H9 (cell line): Measurements from ENCODE around the gene SENP2. TPM values are rescaled to one million over a fixed set of nuclear protein-coding genes. Genes with fewer than 3 reads are reported as not detected.

Experiments used
- DNase-seq: peaks from one replicate; pipeline ENCODE4 v3.0.0-alpha.2; 2017
- H2AFZ ChIP-seq: one replicate; pipeline ENCODE4 v1.6.1; 2013; ENCODE audit warnings: mild to moderate bottlenecking, low read length, control low read depth, moderate library complexity
- H2AK5ac ChIP-seq: 2 replicates; pipeline ENCODE4 v1.6.1; 2013; ENCODE audit warnings: low read length, control low read depth, mixed read lengths; ENCODE audit not compliant: insufficient read length
- H2BK120ac ChIP-seq: one replicate; pipeline ENCODE4 v1.6.1; 2013; ENCODE audit warnings: low read depth, mild to moderate bottlenecking, low read length, control low read depth, inconsistent platforms; ENCODE audit not compliant: poor library complexity, severe bottlenecking
- H2BK12ac ChIP-seq: 2 replicates; pipeline ENCODE4 v1.6.1; 2013; ENCODE audit warnings: low read length, control low read depth, mixed read lengths, low read depth; ENCODE audit not compliant: insufficient read length
- H2BK15ac ChIP-seq: 2 replicates; pipeline ENCODE4 v1.6.1; 2013; ENCODE audit warnings: low read depth, low read length, control low read depth
- H2BK20ac ChIP-seq: one replicate; pipeline ENCODE4 v1.6.1; 2013; ENCODE audit warnings: low read depth, mild to moderate bottlenecking, low read length, control low read depth, inconsistent platforms; ENCODE audit not compliant: poor library complexity, severe bottlenecking
- H2BK5ac ChIP-seq: 2 replicates; pipeline ENCODE4 v1.6.1; 2013; ENCODE audit warnings: low read length, control low read depth, mixed read lengths; ENCODE audit not compliant: insufficient read length
- H3K14ac ChIP-seq: 2 replicates; pipeline ENCODE4 v1.6.1; 2013; ENCODE audit warnings: low read length, control low read depth; ENCODE audit not compliant: insufficient read depth
- H3K18ac ChIP-seq: 2 replicates; pipeline ENCODE4 v1.6.1; 2013; ENCODE audit warnings: low read depth, mild to moderate bottlenecking, mixed read lengths, low read length, control low read depth; ENCODE audit not compliant: insufficient read length
- H3K23ac ChIP-seq: 2 replicates; pipeline ENCODE4 v1.6.1; 2013; ENCODE audit warnings: low read length, control low read depth, mixed read lengths, low read depth; ENCODE audit not compliant: insufficient read length
- H3K23me2 ChIP-seq: 2 replicates; pipeline ENCODE4 v1.6.1; 2013; ENCODE audit warnings: low read depth, mild to moderate bottlenecking, mixed read lengths, low read length, control low read depth; ENCODE audit not compliant: insufficient read length, poor library complexity, severe bottlenecking
- H3K27ac ChIP-seq: 2 replicates; pipeline ENCODE4 v1.5.1; 2013; ENCODE audit warnings: low read length, control low read depth, mixed read lengths, low read depth; ENCODE audit not compliant: insufficient read length
- H3K27me3 ChIP-seq: 2 replicates; pipeline ENCODE4 v1.6.1; 2013; ENCODE audit warnings: low read length, control low read depth, inconsistent platforms; ENCODE audit not compliant: insufficient read depth
- H3K4ac ChIP-seq: 2 replicates; pipeline ENCODE4 v1.6.1; 2013; ENCODE audit warnings: low read depth, mild to moderate bottlenecking, control low read depth, inconsistent platforms, low read length, moderate library complexity
- H3K4me1 ChIP-seq: 2 replicates; pipeline ENCODE4 v1.6.1; 2013; ENCODE audit warnings: low read length, control low read depth, inconsistent platforms; ENCODE audit not compliant: insufficient read depth
- H3K4me2 ChIP-seq: 2 replicates; pipeline ENCODE4 v1.6.1; 2013; ENCODE audit warnings: low read length, control low read depth, mixed read lengths; ENCODE audit not compliant: insufficient read length, insufficient read depth
- H3K56ac ChIP-seq: 2 replicates; pipeline ENCODE4 v1.6.1; 2013; ENCODE audit warnings: low read depth, mild to moderate bottlenecking, mixed read lengths, low read length, control low read depth; ENCODE audit not compliant: insufficient read length
- H3K79me1 ChIP-seq: 2 replicates; pipeline ENCODE4 v1.6.1; 2013; ENCODE audit warnings: low read depth, mild to moderate bottlenecking, moderate library complexity, low read length, control low read depth, inconsistent platforms; ENCODE audit not compliant: insufficient read depth, poor library complexity, severe bottlenecking
- H3K79me2 ChIP-seq: 2 replicates; pipeline ENCODE4 v1.6.1; 2013; ENCODE audit warnings: low read length, control low read depth, inconsistent platforms; ENCODE audit not compliant: insufficient read depth
- H3K9ac ChIP-seq: 2 replicates; pipeline ENCODE4 v1.6.1; 2013; ENCODE audit warnings: low read length, control low read depth, mixed read lengths; ENCODE audit not compliant: insufficient read length; ENCODE audit errors: extremely low read depth
- H3K9me3 ChIP-seq: one replicate; pipeline ENCODE4 v1.6.1; 2013; ENCODE audit warnings: low read depth, low read length, inconsistent platforms; ENCODE audit not compliant: control insufficient read depth
- H3T11ph ChIP-seq: one replicate; pipeline ENCODE4 v1.6.1; 2013; ENCODE audit warnings: mild to moderate bottlenecking, low read length, control low read depth, inconsistent platforms
- H4K20me1 ChIP-seq: one replicate; pipeline ENCODE4 v1.6.1; 2013; ENCODE audit not compliant: control insufficient read depth, insufficient read length, insufficient read depth
- H4K5ac ChIP-seq: 2 replicates; pipeline ENCODE4 v1.6.1; 2013; ENCODE audit warnings: low read depth, mild to moderate bottlenecking, mixed read lengths, low read length, control low read depth; ENCODE audit not compliant: insufficient read length
- H4K8ac ChIP-seq: replicated peaks from 2 replicates; pipeline ENCODE4 v1.6.1; 2013; ENCODE audit warnings: low read length, control low read depth, mixed read lengths, low read depth; ENCODE audit not compliant: insufficient read length
- H4K91ac ChIP-seq: 2 replicates; pipeline ENCODE4 v1.6.1; 2013; ENCODE audit warnings: low read depth, mild to moderate bottlenecking, moderate library complexity, mixed read lengths, low read length, control low read depth; ENCODE audit not compliant: insufficient read length
- H3K27ac Mint-ChIP-seq, 3 experiments: 2 replicates in 2 of 3; 3 replicates in 1 of 3; pipeline ENCODE4 v1.8.0; 2020 to 2021; ENCODE audit warnings: mixed read lengths in 3 of 3, mild to moderate bottlenecking in 1 of 3, moderate library complexity in 1 of 3
- H3K27me3 Mint-ChIP-seq: 2 replicates; pipeline ENCODE4 v1.8.0; 2021; ENCODE audit warnings: low read depth, mild to moderate bottlenecking, moderate library complexity, mixed read lengths
- H3K36me3 Mint-ChIP-seq, 3 experiments: 2 replicates in 2 of 3; 3 replicates in 1 of 3; pipeline ENCODE4 v1.8.0; 2020 to 2021; ENCODE audit warnings: low read depth in 3 of 3, mixed read lengths in 3 of 3; ENCODE audit not compliant: insufficient read depth in 1 of 3
- H3K4me1 Mint-ChIP-seq, 2 experiments: 2 replicates each; pipeline ENCODE4 v1.8.0; 2020; ENCODE audit warnings: mixed read lengths in 2 of 2
- H3K4me3 Mint-ChIP-seq, 2 experiments: 2 replicates in 1 of 2; 3 replicates in 1 of 2; pipeline ENCODE4 v1.8.0; 2020 to 2021; ENCODE audit warnings: mild to moderate bottlenecking in 2 of 2, mixed read lengths in 2 of 2, moderate library complexity in 1 of 2
- H3K9me3 Mint-ChIP-seq, 2 experiments: 2 replicates in 1 of 2; 3 replicates in 1 of 2; pipeline ENCODE4 v1.8.0; 2020; ENCODE audit warnings: mild to moderate bottlenecking in 2 of 2, mixed read lengths in 2 of 2, moderate library complexity in 1 of 2
- WGBS: extraction: QIAGEN DNeasy Blood & Tissue Kit; methylation state at CpG from one replicate; pipeline ENCODE4 v1.1.7; 2013; ENCODE audit warnings: missing lambda C conversion rate, low lambda C conversion rate, mixed read lengths; ENCODE audit not compliant: insufficient read length; ENCODE audit errors: extremely low coverage; 5-methylcytosine and 5-hydroxymethylcytosine counted together
- total RNA-seq: library from RNA; stranded (reverse); gene quantifications from 2 replicates; pipeline ENCODE4 v1.2.1, GENCODE V29; 2021
- TF ChIP-seq, protein P1 (sequence below): fragments of 200-600 bp; sonication (generic); conservative IDR thresholded peaks from 3 replicates; pipeline ENCODE4 v1.8.0; 2021; ENCODE audit warnings: antibody characterized with exemption, mild to moderate bottlenecking

Gene SENP2
- total RNA-seq, 1 experiment from 2014 or later = 90.1 TPM

GRCh38 chr3:185549651-185550111 is 36.4 kb upstream of the SENP2 start:
- H4K91ac ChIP-seq = no peak overlapping the region
- Mint-ChIP-seq H3K9me3 (no peaks in the 10 kb centered on the region), H3K27ac (no peak overlapping the region), H3K27me3 (no peaks in the 10 kb centered on the region), H3K4me3 (no peak overlapping the region), H3K4me1 (peaks cover 7 to 8% of the 10 kb centered on the region in 2 experiments), H3K36me3 (no peaks in the 10 kb centered on the region)
- no peak overlapping the region for H2AFZ ChIP-seq
- no peak overlapping the region for H3K27ac ChIP-seq
- no peak overlapping the region for H2BK120ac ChIP-seq
- no peak overlapping the region for H3K4me2 ChIP-seq
- no peak overlapping the region for H3K9ac ChIP-seq
- no peak overlapping the region for H4K8ac ChIP-seq
- H3T11ph ChIP-seq = no peak overlapping the region
- no peak overlapping the region for H3K14ac ChIP-seq
- H3K56ac ChIP-seq = no peak overlapping the region
- H2BK5ac ChIP-seq = no peak overlapping the region
- no peak overlapping the region for H3K4ac ChIP-seq
- TF ChIP-seq, protein P1, sequence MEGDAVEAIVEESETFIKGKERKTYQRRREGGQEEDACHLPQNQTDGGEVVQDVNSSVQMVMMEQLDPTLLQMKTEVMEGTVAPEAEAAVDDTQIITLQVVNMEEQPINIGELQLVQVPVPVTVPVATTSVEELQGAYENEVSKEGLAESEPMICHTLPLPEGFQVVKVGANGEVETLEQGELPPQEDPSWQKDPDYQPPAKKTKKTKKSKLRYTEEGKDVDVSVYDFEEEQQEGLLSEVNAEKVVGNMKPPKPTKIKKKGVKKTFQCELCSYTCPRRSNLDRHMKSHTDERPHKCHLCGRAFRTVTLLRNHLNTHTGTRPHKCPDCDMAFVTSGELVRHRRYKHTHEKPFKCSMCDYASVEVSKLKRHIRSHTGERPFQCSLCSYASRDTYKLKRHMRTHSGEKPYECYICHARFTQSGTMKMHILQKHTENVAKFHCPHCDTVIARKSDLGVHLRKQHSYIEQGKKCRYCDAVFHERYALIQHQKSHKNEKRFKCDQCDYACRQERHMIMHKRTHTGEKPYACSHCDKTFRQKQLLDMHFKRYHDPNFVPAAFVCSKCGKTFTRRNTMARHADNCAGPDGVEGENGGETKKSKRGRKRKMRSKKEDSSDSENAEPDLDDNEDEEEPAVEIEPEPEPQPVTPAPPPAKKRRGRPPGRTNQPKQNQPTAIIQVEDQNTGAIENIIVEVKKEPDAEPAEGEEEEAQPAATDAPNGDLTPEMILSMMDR = no peak
- DNase-seq = no peak
- no CpG with 5 or more reads among the region's 3 CpGs for WGBS
- no peak overlapping the region for H2BK15ac ChIP-seq
- H3K4me1 ChIP-seq = no peaks in the 10 kb centered on the region
- no peak overlapping the region for H4K5ac ChIP-seq
- no peaks in the 10 kb centered on the region for H3K79me1 ChIP-seq
- no peak overlapping the region for H2BK12ac ChIP-seq
- no peak overlapping the region for H2BK20ac ChIP-seq
- H4K20me1 ChIP-seq = no peaks in the 10 kb centered on the region
- H3K27me3 ChIP-seq = no peaks in the 10 kb centered on the region
- H3K23me2 ChIP-seq = no peaks in the 10 kb centered on the region
- no peaks in the 10 kb centered on the region for H3K9me3 ChIP-seq
- H3K23ac ChIP-seq = no peak overlapping the region
- no peak overlapping the region for H2AK5ac ChIP-seq
- no peak overlapping the region for H3K18ac ChIP-seq
- H3K79me2 ChIP-seq = no peaks in the 10 kb centered on the region
